OCI-LY3 (cell line): ENCODE results near the gene RARA.

ENCODE experiments used
- H2AFZ ChIP-seq: fragments of 200-600, 300-600 bp; shearing (Covaris generic); 2 replicates; pipeline ENCODE4 v1.6.0; 2014; ENCODE audit warnings: antibody characterized with exemption, low read depth, low read length
- H3K27ac ChIP-seq: fragments of 200-600, 300-600 bp; sonication (generic); 2 replicates; pipeline ENCODE4 v1.5.1; 2014; ENCODE audit warnings: mild to moderate bottlenecking, low read length, moderate library complexity, mixed read lengths
- H3K27me3 ChIP-seq: fragments of 200-600, 300-600 bp; sonication (generic); 2 replicates; pipeline ENCODE4 v1.6.1; 2014; ENCODE audit warnings: low read depth, low read length, mixed read lengths
- H3K36me3 ChIP-seq: fragments of 200-600, 300-600 bp; sonication (generic); replicated peaks from 2 replicates; pipeline ENCODE3; 2014; ENCODE audit warnings: low read depth, low read length, mixed read lengths
- H3K4me1 ChIP-seq: fragments of 300-600, 200-600 bp; sonication (generic); 2 replicates; pipeline ENCODE4 v1.6.1; 2014; ENCODE audit warnings: low read length, mixed read lengths
- H3K4me2 ChIP-seq: fragments of 200-600, 300-600 bp; sonication (generic); 2 replicates; pipeline ENCODE4 v1.6.1; 2014; ENCODE audit warnings: low read length, mixed read lengths
- H3K4me3 ChIP-seq: fragments of 300-600, 200-600 bp; sonication (generic); 2 replicates; pipeline ENCODE4 v1.5.1; 2014; ENCODE audit warnings: antibody characterized with exemption, mild to moderate bottlenecking, low read length, moderate library complexity
- H3K79me2 ChIP-seq: fragments of 300-600, 200-600 bp; shearing (Covaris generic); 2 replicates; pipeline ENCODE4 v1.6.1; 2014; ENCODE audit warnings: mild to moderate bottlenecking, low read length, mixed read lengths
- H3K9ac ChIP-seq: fragments of 300-600, 200-600 bp; shearing (Covaris generic); 2 replicates; pipeline ENCODE4 v1.6.0; 2014; ENCODE audit warnings: mild to moderate bottlenecking, low read length, moderate library complexity
- H3K9me3 ChIP-seq: fragments of 200-600, 300-600 bp; shearing (Covaris generic); 2 replicates; pipeline ENCODE4 v1.6.1; 2014; ENCODE audit warnings: low read length, mixed read lengths; ENCODE audit not compliant: insufficient read depth
- H4K20me1 ChIP-seq: fragments of 200-600, 300-600 bp; sonication (generic); 2 replicates; pipeline ENCODE4 v1.6.1; 2016; ENCODE audit warnings: low read length, mixed read lengths; ENCODE audit not compliant: insufficient read depth
- CTCF ChIP-seq: fragments of 200-600, 300-600 bp; sonication (generic); IDR thresholded peaks from 2 replicates; pipeline ENCODE4 v1.5.1; 2014; ENCODE audit warnings: antibody characterized with exemption, low read length, low read depth
- EZH2phosphoT487 ChIP-seq: fragments of 200-600 bp; shearing (Covaris generic); IDR thresholded peaks from 2 replicates; pipeline ENCODE4 v1.6.1; 2018; ENCODE audit warnings: antibody characterized with exemption, mixed run types, low read depth

The RARA gene

GRCh38 chr17:40320756-40321523 is 12.0 kb downstream of the RARA start:
- peaks cover 33% of the 10 kb centered on the region for H4K20me1 ChIP-seq
- no peaks in the 10 kb centered on the region for H3K9me3 ChIP-seq
- no peak overlapping the region for H3K27ac ChIP-seq
- H3K27me3 ChIP-seq = no peaks in the 10 kb centered on the region
- peak overlapping the region; percentile 93 for H3K4me3 ChIP-seq
- H3K4me2 ChIP-seq = peak overlapping the region; percentile 96
- H3K36me3 ChIP-seq = no peaks in the 10 kb centered on the region
- TF ChIP-seq EZH2phosphoT487 = no peak
- no peak for TF ChIP-seq CTCF
- peaks cover 77% of the 10 kb centered on the region for H3K79me2 ChIP-seq
- peaks cover 71% of the 10 kb centered on the region for H3K4me1 ChIP-seq
- peak overlapping the region; percentile 94; the same call in 1 of the 2 replicates for H3K9ac ChIP-seq
- H2AFZ ChIP-seq = no peak overlapping the region

GRCh38 chr17:40321524-40321929 is 12.5 kb downstream of the RARA start:
- Histone ChIP-seq H3K79me2 (peaks cover 83% of the 10 kb centered on the region), H3K4me1 (peaks cover 77% of the 10 kb centered on the region), H3K36me3 (no peaks in the 10 kb centered on the region), H3K4me2 (peak overlapping the region; percentile 96), H3K27ac (peak overlapping the region; percentile 94), H3K4me3 (peak overlapping the region; percentile 93), H3K27me3 (no peaks in the 10 kb centered on the region), H3K9me3 (no peaks in the 10 kb centered on the region), H3K9ac (peak overlapping the region; percentile 76; the same call in 1 of the 2 replicates), H2AFZ (no peak overlapping the region), H4K20me1 (peaks cover 39% of the 10 kb centered on the region)
- TF ChIP-seq EZH2phosphoT487 = no peak
- no peak for TF ChIP-seq CTCF

GRCh38 chr17:40321961-40322357 is 13.0 kb downstream of the RARA start:
- H3K4me3 ChIP-seq = peak overlapping the region; percentile 93

More at GRCh38 chr17:40321961-40322357, 13.0 kb downstream of the RARA start:
- peak overlapping the region; percentile 76 for H3K9ac ChIP-seq
- no peaks in the 10 kb centered on the region for H3K36me3 ChIP-seq
- TF ChIP-seq CTCF (no peak), EZH2phosphoT487 (no peak)
- no peak overlapping the region for H2AFZ ChIP-seq
- peak overlapping the region; percentile 96 for H3K4me2 ChIP-seq
- H4K20me1 ChIP-seq = peaks cover 43% of the 10 kb centered on the region
- H3K27me3 ChIP-seq = no peaks in the 10 kb centered on the region
- H3K9me3 ChIP-seq = no peaks in the 10 kb centered on the region
- peaks cover 88% of the 10 kb centered on the region for H3K79me2 ChIP-seq
- H3K27ac ChIP-seq = peak overlapping the region; percentile 94
- peaks cover 81% of the 10 kb centered on the region for H3K4me1 ChIP-seq
